HG03520 (cell line): ENCODE measurements around the gene WDR76.
"Not testable (repeated sequence)": the region's sequence is repeated elsewhere in the genome, so short reads cannot be mapped to it uniquely, and the experiment has no call there.

Experiments
- ATAC-seq: cut with Tn5 transposase; IDR thresholded peaks from one replicate; pipeline ENCODE4 v1.9.1; 2021; ENCODE audit warnings: mild to moderate bottlenecking, moderate library complexity; ENCODE audit not compliant: unreplicated experiment

Gene WDR76

DNA sequence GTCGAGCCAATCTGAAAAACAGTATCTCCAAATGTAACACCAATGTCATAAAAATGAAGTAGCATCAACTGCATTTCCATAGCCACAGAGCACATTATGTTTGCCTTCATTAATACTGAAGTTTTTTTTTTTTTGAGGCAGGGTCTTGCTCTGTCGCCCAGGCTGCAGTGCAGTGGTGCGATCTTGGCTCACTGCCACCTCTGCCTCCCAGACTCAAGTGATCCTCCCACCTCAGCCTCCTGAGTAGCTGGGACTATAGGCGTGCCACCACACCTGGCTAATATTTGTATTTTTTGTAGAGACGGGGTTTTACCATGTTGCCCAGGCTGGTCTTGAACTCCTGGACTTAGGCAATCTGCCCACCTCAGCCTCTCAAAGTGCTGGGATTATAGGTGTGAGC, 11.7 kb upstream of the WDR76 start:
- not testable (repeated sequence) for ATAC-seq

DNA sequence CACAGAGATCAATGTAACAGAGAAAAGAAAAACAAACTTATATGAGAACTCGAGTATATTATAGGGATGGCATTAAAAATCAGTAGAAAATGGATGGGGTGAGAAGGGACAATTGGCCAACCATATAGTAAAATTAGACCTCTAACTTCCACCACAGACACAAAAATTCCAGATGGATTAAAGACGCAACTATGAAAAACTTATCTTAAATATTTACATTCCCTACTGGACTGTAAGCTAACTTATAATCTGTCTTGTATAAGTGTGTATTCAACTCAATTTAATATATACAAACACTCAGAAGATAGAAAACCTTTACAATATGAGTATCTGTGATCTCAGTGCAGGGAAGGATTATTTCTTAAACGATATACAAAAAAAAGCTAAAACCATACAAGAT, 5.3 kb upstream of the WDR76 start:
- ATAC-seq = no peak

DNA sequence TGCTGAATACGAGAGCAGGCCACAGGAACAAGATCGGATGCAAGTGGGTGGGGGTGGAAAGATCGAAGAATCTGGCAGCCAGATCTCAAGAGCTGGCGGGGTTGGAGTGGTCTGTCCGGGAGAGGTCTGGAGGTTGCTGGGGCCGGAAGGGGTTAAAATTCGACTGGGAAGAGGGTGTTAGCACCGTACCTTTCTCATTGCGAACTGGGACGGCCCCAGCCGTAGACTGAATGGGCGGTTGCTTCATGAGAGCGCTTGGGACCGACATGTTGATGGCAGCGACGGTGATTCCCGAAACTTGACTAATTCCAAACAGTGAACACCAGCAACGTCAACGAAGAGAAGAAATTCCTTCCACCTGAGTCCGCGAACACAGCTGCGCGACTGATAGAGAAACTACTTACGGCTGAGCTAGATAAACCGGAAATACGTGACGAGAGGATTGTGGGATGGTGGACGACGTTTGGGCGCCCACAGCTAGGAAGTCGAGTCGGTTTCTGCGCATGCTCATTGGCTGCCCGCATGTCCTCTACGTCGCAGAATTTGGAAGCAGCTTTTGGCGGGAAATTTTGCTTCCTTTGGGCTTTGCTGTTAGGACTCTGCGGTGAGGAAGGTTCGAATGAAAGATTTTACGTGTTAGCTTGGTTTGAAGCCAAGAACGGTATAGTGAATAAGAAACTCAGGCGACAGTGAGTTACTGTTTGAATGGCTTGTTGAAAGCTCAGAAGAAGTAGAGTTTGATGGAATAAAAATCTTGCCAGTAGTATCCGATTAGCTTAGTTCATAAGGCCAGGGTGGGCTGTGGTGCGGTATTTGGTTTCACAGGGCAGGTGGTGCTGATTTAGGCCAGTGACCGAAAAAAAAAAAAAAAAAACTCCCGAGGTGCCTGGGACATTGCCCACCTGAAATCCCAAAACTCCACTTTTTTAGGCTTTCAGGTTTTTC, 2.2 kb upstream of the WDR76 start, which contains the start of gene MFAP1:
TSS of gene MFAP1 (minus strand) at position 389 of the 945 bp plus-strand sequence. CDS start at position 268, 121 bp downstream.
- ATAC-seq = peak; percentile 64

DNA sequence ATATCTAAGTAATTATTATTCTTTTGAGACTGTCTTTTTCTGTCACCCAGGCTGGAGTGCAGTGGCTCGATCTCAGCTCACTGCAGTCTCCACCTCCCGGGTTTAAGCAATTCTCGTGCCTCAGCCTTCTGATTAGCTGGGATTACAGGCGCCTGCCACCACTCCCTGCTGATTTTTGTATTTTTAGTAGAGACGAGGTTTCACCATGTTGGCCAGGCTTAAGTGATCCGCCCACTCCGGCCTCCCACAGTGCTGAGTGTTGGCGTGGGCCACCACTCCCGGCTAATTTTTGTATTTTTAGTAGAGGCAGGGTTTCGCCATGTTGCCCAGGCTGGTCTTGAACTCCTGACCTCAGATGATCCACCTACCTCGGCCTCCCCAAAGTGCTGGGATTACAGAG, 1.5 kb upstream of the WDR76 start:
- ATAC-seq = not testable (repeated sequence)

DNA sequence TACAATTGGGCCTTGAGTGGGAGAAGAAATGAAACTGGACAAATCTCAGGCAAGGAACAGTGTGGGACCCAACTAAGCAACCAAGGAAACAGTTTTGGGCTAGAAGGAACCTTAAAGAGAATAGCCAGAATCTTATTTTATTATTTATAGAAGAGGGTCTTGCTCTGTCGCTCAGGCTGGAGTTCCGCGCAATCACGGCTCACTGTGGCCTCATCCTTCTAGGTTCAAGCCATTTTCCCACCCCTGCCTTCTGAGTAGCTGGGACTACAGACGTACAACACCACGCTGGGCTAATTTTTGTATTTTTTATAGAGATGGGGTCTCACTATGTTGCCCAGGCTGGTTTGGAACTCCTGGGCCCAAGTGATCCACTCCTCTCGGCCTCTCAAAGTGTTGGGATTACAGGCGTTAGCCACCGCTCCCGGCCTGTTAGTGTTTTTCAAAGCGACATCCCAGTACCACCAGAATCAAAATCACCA, 734 bp upstream of the WDR76 start:
- ATAC-seq = no peak

DNA sequence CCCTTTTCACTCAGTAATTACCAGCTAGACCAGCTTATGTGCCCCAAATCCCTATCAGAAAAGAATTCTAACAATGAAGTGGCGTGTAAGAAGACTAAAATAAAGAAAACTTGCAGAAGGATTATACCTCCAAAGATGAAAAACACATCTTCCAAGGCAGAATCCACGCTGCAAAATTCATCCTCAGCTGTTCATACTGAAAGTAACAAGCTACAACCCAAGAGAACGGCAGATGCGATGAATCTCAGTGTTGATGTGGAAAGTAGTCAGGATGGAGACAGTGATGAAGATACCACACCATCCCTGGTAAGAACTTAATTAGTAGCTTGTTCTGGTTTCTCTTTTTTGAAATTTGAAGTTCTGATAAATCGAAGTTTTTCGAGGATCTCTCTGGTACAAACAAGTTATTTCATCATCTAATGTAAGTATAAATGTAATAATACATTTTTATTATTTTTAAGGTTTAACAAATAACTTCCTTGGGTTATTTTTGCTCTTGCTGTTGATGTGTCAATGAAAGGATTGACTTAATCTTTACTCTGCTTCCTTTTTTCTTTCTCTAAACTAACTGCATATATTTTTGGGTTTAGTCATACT, 1.4 kb downstream of the WDR76 start:
- ATAC-seq = no peak

DNA sequence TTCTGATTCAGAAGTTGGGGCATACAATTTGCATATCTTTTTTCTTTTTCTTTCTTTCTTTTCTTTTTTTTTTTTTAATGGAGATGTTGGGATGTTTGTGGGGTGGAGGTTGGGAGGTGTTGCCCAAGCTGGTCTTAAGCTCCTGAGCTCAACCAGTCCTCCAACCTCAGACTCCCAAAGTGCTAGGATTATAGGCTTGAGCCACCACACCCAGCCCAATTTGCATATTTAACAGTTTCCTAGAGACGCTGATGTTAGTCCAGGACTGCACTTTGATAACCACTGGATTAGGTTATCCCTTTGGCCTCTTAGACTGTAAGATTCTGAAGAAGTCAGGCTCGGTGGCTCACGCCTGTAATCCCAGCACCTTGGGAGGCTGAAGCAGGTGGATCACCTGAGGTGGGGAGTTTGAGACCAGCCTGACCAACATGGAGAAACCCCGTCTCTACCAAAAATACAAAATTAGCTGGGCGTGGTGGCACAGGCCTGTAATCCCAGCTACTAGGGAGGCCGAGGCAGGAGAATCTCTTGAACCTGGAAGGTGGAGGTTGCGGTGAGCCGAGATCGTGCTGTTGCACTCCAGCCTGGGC, 3.2 kb downstream of the WDR76 start:
- not testable (repeated sequence) for ATAC-seq

DNA sequence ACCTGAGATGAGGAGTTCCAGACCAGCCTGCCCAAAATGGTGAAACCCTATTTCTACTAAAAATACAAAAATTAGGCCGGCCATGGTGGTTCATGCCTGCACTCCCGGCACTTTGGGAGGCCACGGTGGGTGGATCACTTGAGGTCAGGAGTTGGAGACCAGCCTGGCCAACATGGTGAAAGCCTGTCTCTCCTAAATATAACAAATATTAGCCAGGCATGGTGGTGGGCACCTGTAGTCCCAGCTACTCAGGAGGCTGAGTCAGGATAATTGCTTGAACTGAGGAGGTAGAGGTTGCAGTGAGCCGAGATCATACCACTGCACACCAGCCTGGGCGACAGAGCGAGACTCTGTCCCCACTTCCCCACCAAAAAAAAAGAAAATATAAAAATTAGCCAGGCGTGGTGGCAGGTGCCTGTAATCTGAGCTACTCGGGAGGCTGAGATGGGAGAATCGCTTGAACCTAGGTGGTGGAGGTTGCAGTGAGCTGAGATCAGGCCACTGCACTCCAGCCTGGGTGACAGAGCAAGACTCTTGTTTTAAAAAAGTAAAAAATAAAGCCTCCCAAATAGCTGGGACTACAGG, 4.0 kb downstream of the WDR76 start:
- not testable (repeated sequence) for ATAC-seq

DNA sequence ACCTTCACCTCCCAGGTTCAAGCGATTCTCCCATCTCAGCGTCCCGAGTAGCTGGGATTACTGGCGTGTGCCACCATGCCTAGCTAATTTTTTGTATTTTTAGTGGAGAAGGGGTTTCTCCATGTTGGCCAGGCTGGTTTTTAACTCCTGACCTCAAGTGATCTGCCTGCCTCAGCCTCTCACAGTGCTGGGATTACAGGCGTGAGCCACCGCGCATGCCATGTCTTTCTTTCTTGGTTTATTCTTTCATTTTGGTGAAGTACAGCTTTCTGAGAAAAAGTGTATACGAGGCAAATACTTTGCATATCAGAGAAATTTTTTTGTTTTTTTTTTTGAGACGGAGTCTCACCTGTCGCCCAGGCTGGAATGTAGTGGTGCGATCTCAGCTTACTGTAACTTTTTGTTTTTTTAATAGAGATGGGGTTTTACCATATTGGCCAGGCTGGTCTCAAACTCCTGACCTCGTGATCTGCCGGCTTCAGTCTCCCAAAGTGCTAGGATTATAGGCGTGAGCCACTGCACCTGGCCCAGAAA, 4.8 kb downstream of the WDR76 start:
- not testable (repeated sequence) for ATAC-seq

DNA sequence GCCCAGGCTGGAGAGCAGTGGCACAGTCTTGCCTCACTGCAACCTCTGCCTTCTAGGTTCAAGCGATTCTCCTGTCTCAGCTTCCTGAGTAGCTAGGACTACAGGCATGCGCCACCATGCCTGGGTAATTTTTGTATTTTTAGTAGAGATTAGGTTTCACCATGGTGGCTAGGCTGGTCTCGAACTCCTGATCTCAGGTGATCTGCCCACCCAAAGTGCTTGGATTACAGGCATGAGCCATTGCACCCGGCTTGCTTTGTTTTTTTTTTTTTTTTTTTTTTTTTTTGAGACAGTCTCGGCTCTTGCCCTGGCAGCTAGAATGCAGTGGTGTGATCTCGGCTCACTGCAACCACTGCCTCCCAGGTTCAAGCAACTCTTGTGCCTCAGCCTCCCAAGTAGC, 5.7 kb downstream of the WDR76 start:
- ATAC-seq = not testable (repeated sequence)

DNA sequence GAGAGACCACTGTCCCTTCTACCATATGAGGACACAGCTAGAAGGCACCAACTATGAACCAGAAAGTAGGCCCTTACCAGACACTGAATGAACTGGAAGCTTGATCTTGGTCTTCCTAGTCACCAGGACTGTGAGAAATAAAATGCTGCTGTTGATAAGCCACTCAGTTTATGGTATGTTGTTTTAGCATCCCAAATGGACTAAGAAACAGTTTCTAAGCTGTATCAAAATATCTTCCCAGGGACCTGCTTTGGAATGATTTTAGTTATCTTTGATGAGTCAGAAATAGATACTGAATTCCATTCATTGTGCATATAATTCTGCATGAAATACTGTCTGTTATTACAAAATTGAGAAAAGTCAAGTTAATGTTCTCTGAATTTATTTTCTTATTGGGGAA, 18.6 kb downstream of the WDR76 start:
- ATAC-seq = no peak

DNA sequence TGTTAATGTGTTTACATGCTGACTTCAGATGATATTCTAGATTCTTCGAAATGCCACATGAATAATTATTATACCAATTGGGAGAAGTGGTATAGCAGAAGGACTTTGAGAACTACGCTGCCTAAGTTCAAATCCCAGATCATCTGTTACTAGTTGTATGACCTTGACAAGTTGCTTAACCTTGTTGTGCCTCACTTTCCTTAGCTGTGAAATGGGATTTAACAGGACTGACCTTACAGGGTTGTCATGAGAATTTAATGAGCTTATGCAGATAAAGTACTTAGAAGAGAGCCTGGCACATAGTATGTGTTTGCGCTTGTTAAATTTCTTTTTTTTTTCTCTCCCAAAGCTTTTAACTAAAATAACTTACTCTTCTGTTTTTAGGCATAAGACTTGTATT, 24.4 kb downstream of the WDR76 start:
- no peak for ATAC-seq

DNA sequence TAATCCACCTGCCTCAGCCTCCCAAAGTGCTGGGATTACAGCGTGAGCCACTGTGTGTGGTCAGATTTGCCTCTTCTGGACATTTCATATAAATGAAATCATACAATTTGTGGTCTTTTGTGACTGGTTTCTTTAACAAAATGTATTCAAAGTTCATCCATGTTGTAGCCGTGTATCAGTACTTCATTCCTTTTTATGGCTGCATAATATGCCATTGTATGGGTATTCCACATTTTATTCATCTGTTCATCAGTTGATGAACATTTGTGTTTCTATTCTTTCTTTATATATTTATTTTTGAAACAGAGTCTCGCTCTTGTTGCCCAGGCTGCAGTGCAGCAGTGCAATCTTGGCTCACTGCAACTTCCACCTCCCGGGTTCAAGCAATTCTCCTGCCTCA, 25.8 kb downstream of the WDR76 start:
- no peak for ATAC-seq

DNA sequence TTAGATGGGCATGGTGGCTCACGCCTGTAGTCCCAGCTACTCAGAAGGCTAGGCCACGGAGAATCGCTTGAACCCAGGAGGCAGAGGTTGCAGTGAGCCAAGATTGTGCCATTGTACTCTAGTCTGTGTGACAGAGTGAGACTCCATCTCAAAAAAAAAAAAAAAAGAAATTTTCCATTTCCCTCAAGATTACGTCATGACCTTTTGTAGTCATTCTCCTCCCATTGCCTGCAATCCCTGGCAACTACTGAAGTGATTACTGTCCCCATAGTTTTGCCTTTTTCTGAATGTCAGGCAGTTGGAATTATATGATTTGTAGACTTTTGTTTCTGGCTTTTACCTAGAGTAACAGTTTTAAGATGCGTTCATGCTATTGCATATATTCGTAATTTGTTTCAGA, 28.0 kb downstream of the WDR76 start:
- no peak for ATAC-seq

DNA sequence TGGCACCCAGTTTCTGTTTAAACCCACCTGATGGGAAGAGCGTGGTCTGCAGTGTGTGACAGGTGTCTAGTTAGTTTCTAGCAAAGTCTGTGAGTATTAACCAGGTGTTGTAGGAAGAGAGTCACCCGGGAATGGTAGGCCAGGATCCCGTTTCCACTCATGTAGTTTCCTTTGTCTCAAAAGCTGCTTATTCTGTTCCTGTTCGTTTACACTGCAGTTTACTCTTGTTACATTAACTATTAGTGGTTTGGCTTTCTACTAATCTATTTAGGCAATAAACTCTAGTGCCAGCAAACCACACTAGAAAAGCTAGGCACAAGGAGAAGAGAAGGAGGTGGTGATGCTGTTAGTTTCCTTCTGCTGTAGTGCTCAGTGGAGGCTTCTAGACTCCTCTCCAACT, 32.7 kb downstream of the WDR76 start:
- ATAC-seq = no peak

DNA sequence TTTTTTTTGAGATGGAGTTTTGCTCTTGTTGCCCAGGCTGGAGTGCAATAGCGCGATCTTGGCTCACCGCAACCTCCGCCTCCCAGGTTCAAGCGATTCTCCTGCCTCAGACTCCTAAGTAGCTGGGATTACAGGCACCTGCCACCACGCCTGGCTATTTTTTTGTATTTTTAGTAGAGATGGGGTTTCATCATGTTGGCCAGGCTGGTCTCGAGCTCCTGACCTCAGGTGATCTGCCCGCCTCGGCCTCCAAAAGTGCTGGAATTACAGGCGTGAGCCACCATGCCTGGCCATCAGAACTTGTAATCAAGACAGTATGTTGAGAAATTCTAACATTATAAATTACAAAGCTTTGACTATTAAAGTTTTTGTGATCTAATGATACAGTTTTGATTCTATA, 39.8 kb downstream of the WDR76 start:
- ATAC-seq = not testable (repeated sequence)

DNA sequence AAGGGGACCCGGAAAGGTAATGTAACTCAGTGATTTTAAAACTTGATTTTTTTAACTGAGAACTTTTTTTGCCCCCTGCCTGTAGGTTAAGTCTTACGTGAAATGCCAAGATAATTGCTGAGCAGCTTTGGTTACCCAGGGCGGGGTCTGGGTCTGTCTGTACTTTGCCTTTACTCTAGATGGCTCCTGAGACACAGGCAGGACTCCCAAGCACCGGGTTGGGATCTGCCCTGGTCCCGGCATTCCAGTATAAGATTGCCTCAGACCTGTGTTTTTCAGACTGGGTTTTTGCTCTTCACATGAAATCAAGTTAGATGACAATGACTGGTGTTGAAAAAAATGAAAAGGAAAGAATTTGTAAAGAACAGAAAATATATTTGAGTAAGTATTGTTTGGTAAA, 40.3 kb downstream of the WDR76 start:
- ATAC-seq = no peak

DNA sequence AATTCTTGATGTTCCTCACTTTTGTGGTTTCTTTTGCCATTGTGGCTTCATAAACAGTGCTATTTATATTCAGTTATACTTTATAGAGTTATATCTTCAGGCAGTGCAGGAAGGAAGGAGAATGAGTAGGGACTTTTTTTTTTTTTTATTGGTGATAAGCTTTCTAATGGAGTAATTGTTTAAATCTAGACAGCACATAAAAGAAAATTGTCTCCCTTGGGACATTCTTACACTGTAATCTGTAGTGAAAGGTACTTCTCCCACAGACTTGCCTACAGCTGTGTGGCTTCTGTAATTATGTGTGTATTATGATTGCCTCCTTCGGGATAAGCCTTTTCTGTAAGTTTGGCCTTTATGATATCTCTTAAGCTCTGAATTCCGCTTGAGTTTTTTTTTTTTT, 41.6 kb downstream of the WDR76 start:
- ATAC-seq = no peak

DNA sequence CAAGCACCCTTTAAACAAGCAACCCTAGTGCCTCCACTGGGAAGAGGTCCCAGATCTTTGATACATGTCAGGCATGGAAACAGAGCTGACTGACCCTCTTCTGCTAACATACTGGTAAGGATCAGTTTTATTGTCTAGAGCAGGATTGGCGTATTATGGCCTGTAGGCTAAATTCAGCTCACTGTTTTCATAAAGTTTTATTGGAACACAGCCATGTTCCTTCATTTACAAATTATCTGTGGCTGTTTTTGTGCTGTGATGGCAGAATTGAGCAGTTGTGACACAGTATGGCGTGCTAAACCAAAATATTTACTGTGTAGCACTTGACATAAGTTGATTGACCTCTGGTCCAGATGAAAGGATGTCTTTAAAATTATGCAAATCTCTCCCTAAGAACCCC, 45.0 kb downstream of the WDR76 start:
- no peak for ATAC-seq

DNA sequence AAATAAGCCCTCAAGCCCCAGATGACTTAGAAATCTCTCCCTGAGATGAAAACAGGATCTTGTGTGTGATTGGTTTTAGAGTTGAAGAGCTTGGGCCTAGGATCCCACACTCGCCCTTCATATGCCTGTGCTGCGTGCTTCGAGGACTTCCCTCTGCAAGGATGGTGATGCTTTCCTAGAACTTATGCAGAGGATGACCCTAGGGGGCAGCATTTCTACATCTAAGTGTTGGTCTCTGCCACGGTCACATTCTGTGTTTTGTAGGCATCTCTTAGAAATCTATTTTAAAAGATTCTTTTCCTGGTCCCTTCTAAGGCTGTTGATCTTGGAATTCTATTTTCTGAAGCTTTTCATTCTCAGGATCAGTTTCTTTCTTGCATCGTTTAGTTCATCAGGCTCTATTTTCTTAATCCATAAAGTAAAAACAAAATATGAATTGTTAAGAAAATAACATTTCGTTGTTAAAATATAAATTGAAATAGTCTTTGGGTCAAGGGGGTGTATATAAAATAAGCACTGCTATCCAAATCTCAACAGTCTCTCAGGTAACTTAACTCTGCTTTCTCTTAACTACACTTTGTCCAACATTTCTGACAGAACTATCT, 45.7 kb downstream of the WDR76 start:
- ATAC-seq = no peak

DNA sequence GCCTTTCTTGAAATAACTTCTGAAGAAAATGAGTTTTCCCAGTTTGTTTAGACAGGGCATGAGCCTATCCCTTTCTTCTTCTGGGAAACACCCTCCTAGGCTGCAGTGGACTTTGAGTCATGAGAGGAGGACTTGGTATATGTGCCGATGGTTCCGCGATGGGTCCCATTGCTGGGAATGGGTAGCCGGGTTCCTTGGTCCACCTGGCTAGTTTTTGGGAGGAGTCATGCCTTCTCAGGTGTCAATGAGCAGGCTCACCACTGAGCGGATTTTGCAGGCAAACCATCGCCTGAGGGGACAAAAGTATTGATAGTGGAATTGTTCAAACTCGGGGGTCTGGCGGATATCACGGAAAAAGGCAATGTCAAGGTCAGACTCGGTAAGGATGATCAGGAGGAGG, 46.8 kb downstream of the WDR76 start:
- ATAC-seq = no peak
